ENCODE data around the gene AGAP1. TPM values are rescaled to one million over a fixed set of nuclear protein-coding genes. Genes with fewer than 3 reads are reported as not detected.
A peak's percentile ranks its signal among the peaks of the same experiment; 100 is the strongest.

AGAP1 gene
- total RNA-seq, 1 donor from 2014 or later: 20.4 TPM

- Mint-ChIP-seq H3K27ac (no peak overlapping the region), H3K4me1 (peaks cover 49% of the 10 kb centered on the region), H3K4me3 (peak overlapping the region; percentile 85), H3K9me3 (no peaks in the 10 kb centered on the region), H3K27me3 (ENCODE audit: insufficient read depth, low read depth) (peaks cover 5% of the 10 kb centered on the region), H3K36me3 (no peaks in the 10 kb centered on the region)
- Histone ChIP-seq H3K4me1 (peaks cover 43% of the 10 kb centered on the region), H3K9ac (no peak overlapping the region), H3K36me3 (no peaks in the 10 kb centered on the region), H3K4me3 (peak overlapping the region; percentile 26), H3K9me3 (ENCODE audit: low read depth) (no peaks in the 10 kb centered on the region), H3K79me2 (ENCODE audit: low read depth) (peaks cover 75% of the 10 kb centered on the region), H3K27ac (no peak overlapping the region), H3K27me3 (peaks cover 23% of the 10 kb centered on the region), H2AFZ (replicated peaks) (no peak overlapping the region), H3K4me2 (peak overlapping the region; percentile 74), H4K20me1 (ENCODE audit: low read depth) (peaks cover 92% of the 10 kb centered on the region), H3F3A (ENCODE audit: low read depth) (peaks cover 13% of the 10 kb centered on the region)
- no peak for TF ChIP-seq CTCF (IDR thresholded peaks at IDR 0.05)
- TF ChIP-seq EZH2phosphoT487 (IDR thresholded peaks at IDR 0.05): no peak
- TF ChIP-seq EZH2 (IDR thresholded peaks at IDR 0.05): no peak
- DNase-seq (ENCODE audit: low spot score): no peak
Observed at GRCh38 chr2:235668782-235669181, 174.9 kb downstream of the AGAP1 start.

GRCh38 chr2:235669269-235669831, 175.5 kb downstream of the AGAP1 start:
- H3K36me3 Mint-ChIP-seq: no peaks in the 10 kb centered on the region
- peaks cover 51% of the 10 kb centered on the region for H3K4me1 Mint-ChIP-seq
- Histone ChIP-seq H3K4me2 (peak overlapping the region; percentile 74), H3K27me3 (peaks cover 23% of the 10 kb centered on the region), H3K4me1 (peaks cover 43% of the 10 kb centered on the region), H3F3A (ENCODE audit: low read depth) (peaks cover 19% of the 10 kb centered on the region), H3K4me3 (peak overlapping the region; percentile 72), H3K36me3 (no peaks in the 10 kb centered on the region), H3K27ac (no peak overlapping the region), H2AFZ (replicated peaks) (no peak overlapping the region), H3K79me2 (ENCODE audit: low read depth) (peaks cover 75% of the 10 kb centered on the region), H3K9me3 (ENCODE audit: low read depth) (no peaks in the 10 kb centered on the region), H4K20me1 (ENCODE audit: low read depth) (peaks cover 92% of the 10 kb centered on the region), H3K9ac (no peak overlapping the region)
- H3K9me3 Mint-ChIP-seq: no peaks in the 10 kb centered on the region
- peak; percentile 97 for DNase-seq (ENCODE audit: low spot score)
- H3K4me3 Mint-ChIP-seq: peak overlapping the region; percentile 85
- peaks cover 5% of the 10 kb centered on the region for H3K27me3 Mint-ChIP-seq (ENCODE audit: insufficient read depth, low read depth)
- H3K27ac Mint-ChIP-seq: no peak overlapping the region
- TF ChIP-seq EZH2phosphoT487 (IDR thresholded peaks at IDR 0.05) (no peak), CTCF (IDR thresholded peaks at IDR 0.05) (no peak), EZH2 (IDR thresholded peaks at IDR 0.05) (no peak)

DNA sequence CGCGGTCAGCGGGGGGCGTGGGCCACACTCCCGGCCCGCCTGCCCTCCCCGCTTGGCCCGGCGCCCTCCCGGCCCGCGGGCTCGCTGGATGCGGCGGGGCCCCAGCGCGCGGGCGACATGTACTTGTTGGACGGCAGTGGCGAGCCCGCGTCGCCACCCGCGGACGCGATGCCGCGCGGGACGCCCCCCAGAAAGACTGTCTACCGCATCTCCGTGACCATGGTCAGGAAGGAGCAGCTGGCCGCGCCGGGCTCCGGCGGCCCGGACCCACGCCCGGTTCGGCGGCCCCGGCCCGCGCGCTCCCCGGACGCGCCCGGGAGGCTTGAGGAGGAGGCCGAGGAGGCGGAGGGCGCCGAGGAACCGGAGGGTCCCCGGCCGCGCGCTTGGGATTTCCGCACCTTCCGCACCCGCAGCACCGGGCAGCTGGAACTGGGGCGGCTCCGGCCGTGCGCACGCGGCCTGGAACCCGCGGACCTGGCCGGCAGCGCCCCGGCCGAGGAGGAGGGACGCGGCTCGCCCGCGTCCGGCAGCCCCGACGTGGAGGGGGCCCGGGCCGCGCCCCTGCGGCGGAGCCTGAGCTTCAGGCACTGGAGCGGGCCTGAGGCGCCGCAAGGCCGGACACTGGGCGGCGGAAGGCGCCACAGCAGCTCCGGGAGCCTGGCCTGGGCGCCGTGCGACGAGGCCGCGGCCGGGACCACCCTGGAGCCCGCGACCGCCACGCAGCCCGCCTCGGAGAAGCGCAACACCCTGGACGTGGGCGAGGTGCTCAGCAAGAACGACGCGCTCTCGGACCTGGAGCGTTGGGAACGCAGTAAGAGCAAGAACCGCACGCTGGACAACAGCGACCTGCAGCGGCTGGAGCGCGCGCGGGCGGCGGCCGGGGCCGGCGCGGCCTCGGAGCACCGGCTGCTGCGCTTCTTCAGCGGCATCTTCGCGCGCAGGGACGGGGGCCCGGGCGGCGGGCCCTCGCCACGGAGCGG, 176.4 kb downstream of the AGAP1 start:
- Mint-ChIP-seq H3K4me1 (peaks cover 47% of the 10 kb centered on the region), H3K27ac (no peak overlapping the region), H3K27me3 (ENCODE audit: insufficient read depth, low read depth) (peaks cover 2% of the 10 kb centered on the region), H3K9me3 (no peaks in the 10 kb centered on the region), H3K36me3 (no peaks in the 10 kb centered on the region), H3K4me3 (peak overlapping the region; percentile 55)
- peak overlapping the region; percentile 72 for H3K4me3 ChIP-seq
- no peaks in the 10 kb centered on the region for H3K9me3 ChIP-seq (ENCODE audit: low read depth)
- H3F3A ChIP-seq (ENCODE audit: low read depth): peaks cover 19% of the 10 kb centered on the region
- peaks cover 45% of the 10 kb centered on the region for H3K4me1 ChIP-seq
- H3K79me2 ChIP-seq (ENCODE audit: low read depth): peaks cover 75% of the 10 kb centered on the region
- peaks cover 23% of the 10 kb centered on the region for H3K27me3 ChIP-seq
- H3K36me3 ChIP-seq: no peaks in the 10 kb centered on the region
- peak overlapping the region; percentile 93 for H3K4me2 ChIP-seq
- peak; percentile 92 for DNase-seq (ENCODE audit: low spot score)
- no peak overlapping the region for H3K27ac ChIP-seq
- H2AFZ ChIP-seq (replicated peaks): no peak overlapping the region
- peak; percentile 22 for TF ChIP-seq EZH2 (IDR thresholded peaks at IDR 0.05)
- TF ChIP-seq EZH2phosphoT487 (IDR thresholded peaks at IDR 0.05): no peak
- peak; percentile 62 for TF ChIP-seq CTCF (IDR thresholded peaks at IDR 0.05)
- H3K9ac ChIP-seq: no peak overlapping the region
- peaks cover 92% of the 10 kb centered on the region for H4K20me1 ChIP-seq (ENCODE audit: low read depth)

Measured in neural progenitor cell (in vitro differentiated cells).